GM23338 (cell line): ENCODE measurements around the gene APOL6.

ENCODE experiments used
- CREB1 ChIP-seq: fragments of 250-450 bp; sonication (Bioruptor Pico); IDR thresholded peaks from 2 replicates; pipeline ENCODE4 v1.5.0; 2020; ENCODE audit warnings: low read depth, mild to moderate bottlenecking, moderate library complexity
- ETS1 ChIP-seq: IDR thresholded peaks from 2 replicates; pipeline ENCODE4 v1.6.1; 2016; ENCODE audit warnings: antibody characterized with exemption
- EZH2 ChIP-seq: fragments of 200-600 bp; sonication (generic); IDR thresholded peaks from one replicate; pipeline ENCODE4 v1.8.0; 2017; ENCODE audit warnings: antibody characterized with exemption, mild to moderate bottlenecking, low read depth; ENCODE audit not compliant: unreplicated experiment
- EZH2phosphoT487 ChIP-seq: fragments of 200-600 bp; sonication (generic); IDR thresholded peaks from one replicate; pipeline ENCODE4 v1.8.1; 2018; ENCODE audit warnings: antibody characterized with exemption; ENCODE audit not compliant: unreplicated experiment
- JUNB ChIP-seq: IDR thresholded peaks from one replicate; pipeline ENCODE4 v1.6.1; 2016; ENCODE audit warnings: antibody characterized with exemption; ENCODE audit not compliant: unreplicated experiment
- POLR2AphosphoS5 ChIP-seq: IDR thresholded peaks from 2 replicates; pipeline ENCODE4 v1.6.1; 2016; ENCODE audit warnings: antibody characterized with exemption, low read depth
- REST ChIP-seq: IDR thresholded peaks from one replicate; pipeline ENCODE4 v1.6.1; 2018; ENCODE audit warnings: antibody characterized with exemption; ENCODE audit not compliant: unreplicated experiment
- STAT1 ChIP-seq: IDR thresholded peaks from one replicate; pipeline ENCODE4 v1.6.1; 2016; ENCODE audit warnings: antibody characterized with exemption; ENCODE audit not compliant: unreplicated experiment
- ZNF114 ChIP-seq: fragments of 250-450 bp; sonication (Bioruptor Pico); IDR thresholded peaks from 2 replicates; pipeline ENCODE4 v1.5.0; 2020; ENCODE audit warnings: mild to moderate bottlenecking, moderate library complexity
- ZNF331 ChIP-seq: fragments of 250-450 bp; sonication (Bioruptor Pico); IDR thresholded peaks from 2 replicates; pipeline ENCODE4 v1.5.0; 2020; ENCODE audit warnings: low read depth, mild to moderate bottlenecking, moderate library complexity
- TF ChIP-seq, protein P1 (sequence below), 2 experiments: fragments of 200-600 bp in 1 of 2; sonication (generic) in 1 of 2; conservative IDR thresholded peaks; 2 replicates each; pipeline versions ENCODE4 v1.5.1 to v1.6.1; 2016 to 2017; ENCODE audit warnings: antibody characterized with exemption in 2 of 2, low read depth in 2 of 2, mild to moderate bottlenecking in 2 of 2, moderate library complexity in 1 of 2

GRCh38 chr22:35614404-35614803 is 33.8 kb upstream of the APOL6 start:
- TF ChIP-seq EZH2 (no peak), ETS1 (no peak), POLR2AphosphoS5 (no peak), ZNF331 (CRISPR knock-in tag) (no peak), STAT1 (no peak), EZH2phosphoT487 (no peak), CREB1 (CRISPR knock-in tag) (no peak), ZNF114 (CRISPR knock-in tag) (no peak), JUNB (no peak), REST (no peak)
- TF ChIP-seq, protein P1, sequence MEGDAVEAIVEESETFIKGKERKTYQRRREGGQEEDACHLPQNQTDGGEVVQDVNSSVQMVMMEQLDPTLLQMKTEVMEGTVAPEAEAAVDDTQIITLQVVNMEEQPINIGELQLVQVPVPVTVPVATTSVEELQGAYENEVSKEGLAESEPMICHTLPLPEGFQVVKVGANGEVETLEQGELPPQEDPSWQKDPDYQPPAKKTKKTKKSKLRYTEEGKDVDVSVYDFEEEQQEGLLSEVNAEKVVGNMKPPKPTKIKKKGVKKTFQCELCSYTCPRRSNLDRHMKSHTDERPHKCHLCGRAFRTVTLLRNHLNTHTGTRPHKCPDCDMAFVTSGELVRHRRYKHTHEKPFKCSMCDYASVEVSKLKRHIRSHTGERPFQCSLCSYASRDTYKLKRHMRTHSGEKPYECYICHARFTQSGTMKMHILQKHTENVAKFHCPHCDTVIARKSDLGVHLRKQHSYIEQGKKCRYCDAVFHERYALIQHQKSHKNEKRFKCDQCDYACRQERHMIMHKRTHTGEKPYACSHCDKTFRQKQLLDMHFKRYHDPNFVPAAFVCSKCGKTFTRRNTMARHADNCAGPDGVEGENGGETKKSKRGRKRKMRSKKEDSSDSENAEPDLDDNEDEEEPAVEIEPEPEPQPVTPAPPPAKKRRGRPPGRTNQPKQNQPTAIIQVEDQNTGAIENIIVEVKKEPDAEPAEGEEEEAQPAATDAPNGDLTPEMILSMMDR (conservative IDR thresholded peaks at IDR 0.05; ENCODE audit: low read depth in 2 of 2) = no peak
